GM10248 (cell line): ENCODE results near the gene RHEB.

Experiments
- CTCF ChIA-PET: fragments of 300-600 bp; sonication (Branson Sonifier 250); formaldehyde crosslinking; extraction: SDS; loops from one replicate; lab custom pipeline; 2021; ENCODE audit warnings: antibody characterized with exemption; lab: Yijun Ruan, JAX
- POLR2A ChIA-PET: fragments of 350-650 bp; sonication (Branson Sonifier 250); formaldehyde crosslinking; extraction: SDS; loops from one replicate; lab custom pipeline; 2020; ENCODE audit warnings: antibody characterized with exemption; lab: Yijun Ruan, JAX
- DNase-seq: peaks from one replicate; pipeline ENCODE4 v3.0.0; 2012; ENCODE audit errors: extremely low spot score
- TF ChIP-seq, protein P1 (sequence below): IDR thresholded peaks from 2 replicates; pipeline ENCODE4 v1.5.1; 2012; ENCODE audit warnings: mild to moderate bottlenecking, low read depth; ENCODE audit errors: extremely low read depth, missing control alignments, control extremely low read depth

RHEB gene

DNA sequence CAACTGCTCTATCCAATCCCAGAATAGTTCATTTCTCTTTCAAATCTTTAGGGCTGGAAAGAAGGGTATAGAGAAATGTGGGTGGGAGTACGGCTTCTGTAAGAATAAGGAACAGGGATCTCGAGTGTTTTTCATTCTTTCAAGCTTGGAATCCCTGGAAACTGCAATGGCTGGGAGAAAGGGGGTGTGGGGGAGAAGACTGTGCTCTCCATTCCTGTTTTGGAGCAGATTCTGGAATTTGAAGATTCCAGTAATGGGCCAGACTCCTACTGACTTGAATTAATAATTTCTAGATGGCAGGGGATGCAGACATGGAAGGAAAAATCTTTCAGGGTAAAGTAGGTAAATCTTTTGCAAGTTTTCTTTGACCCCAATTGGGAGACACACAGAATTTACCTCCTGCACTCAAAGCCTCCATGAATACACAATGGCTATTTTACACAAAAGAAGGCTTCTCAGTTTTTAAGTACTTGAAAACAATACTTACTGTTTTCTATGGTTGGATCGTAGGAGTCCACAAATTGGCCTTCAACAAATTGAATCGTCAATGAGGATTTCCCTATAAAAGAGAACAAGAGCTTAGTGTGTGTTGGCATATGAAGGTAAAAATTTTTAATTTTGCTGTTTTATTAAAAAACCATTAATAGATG is 29.1 kb downstream of the RHEB start:
- no peak for DNase-seq
- CTCF ChIA-PET, result interaction anchor here (1.1 to 2.2 kb wide), 7 partner anchors 8 to 269 kb away, joined by 3 to 10 read pairs (median 4); no protein-coding TSS in a partner anchor
- TF ChIP-seq, protein P1, sequence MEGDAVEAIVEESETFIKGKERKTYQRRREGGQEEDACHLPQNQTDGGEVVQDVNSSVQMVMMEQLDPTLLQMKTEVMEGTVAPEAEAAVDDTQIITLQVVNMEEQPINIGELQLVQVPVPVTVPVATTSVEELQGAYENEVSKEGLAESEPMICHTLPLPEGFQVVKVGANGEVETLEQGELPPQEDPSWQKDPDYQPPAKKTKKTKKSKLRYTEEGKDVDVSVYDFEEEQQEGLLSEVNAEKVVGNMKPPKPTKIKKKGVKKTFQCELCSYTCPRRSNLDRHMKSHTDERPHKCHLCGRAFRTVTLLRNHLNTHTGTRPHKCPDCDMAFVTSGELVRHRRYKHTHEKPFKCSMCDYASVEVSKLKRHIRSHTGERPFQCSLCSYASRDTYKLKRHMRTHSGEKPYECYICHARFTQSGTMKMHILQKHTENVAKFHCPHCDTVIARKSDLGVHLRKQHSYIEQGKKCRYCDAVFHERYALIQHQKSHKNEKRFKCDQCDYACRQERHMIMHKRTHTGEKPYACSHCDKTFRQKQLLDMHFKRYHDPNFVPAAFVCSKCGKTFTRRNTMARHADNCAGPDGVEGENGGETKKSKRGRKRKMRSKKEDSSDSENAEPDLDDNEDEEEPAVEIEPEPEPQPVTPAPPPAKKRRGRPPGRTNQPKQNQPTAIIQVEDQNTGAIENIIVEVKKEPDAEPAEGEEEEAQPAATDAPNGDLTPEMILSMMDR, result no peak
- POLR2A ChIA-PET, result no interaction called here

DNA sequence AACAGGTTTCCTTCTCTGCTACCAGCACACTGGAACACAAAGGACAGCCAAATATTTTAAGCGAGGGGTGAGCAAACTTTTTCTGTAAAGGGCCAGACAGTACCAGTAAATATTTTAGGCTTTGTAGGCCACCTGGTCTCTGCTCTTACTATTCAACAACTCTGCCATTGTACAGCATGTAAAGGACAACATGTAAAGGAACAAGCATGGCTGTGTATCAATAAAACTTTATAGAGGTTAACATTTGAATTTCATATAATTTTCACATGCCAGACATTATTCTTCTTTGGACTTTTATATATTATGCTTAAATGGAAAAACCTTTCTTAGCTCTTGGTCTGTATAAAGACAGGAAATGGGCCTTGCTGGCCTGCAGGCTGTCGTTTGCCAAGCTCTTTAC is 30.2 kb downstream of the RHEB start:
- POLR2A ChIA-PET, result interaction anchor here (0.5 kb wide), 1 partner anchor 15 kb away, joined by 6 read pairs; no protein-coding TSS in a partner anchor

DNA sequence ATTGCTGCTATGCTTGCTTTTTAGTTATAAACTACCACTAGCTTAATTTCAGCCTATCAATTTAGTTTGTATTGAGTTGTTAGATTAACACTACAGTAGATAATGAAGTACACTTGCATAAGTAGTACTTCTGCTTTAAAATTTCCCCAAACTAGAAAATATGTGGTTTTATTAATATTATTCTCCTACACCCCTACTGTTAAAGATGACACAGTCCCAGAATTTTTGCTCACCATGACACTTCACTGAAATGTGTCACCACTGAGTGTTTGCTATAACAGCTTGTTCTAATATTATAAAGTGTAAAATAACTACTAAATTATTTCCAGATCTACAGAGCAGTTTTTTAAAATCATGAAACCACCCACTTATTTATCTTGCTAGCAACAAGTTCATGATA is 31.6 kb downstream of the RHEB start:
- TF ChIP-seq, protein P1, result no peak
- CTCF ChIA-PET, result interaction anchor here (1.0 to 2.6 kb wide), 7 partner anchors 10 to 39 kb away, joined by 3 to 11 read pairs (median 4); no protein-coding TSS in a partner anchor
- POLR2A ChIA-PET, result no interaction called here
- no peak for DNase-seq

More for the DNA sequence above, 30.2 kb downstream of the RHEB start:
- TF ChIP-seq, protein P1, result no peak
- DNase-seq, result no peak
- CTCF ChIA-PET, result interaction anchor here (1.1 to 2.6 kb wide), 4 partner anchors 12 to 142 kb away, joined by 3 to 11 read pairs (median 4); no protein-coding TSS in a partner anchor

DNA sequence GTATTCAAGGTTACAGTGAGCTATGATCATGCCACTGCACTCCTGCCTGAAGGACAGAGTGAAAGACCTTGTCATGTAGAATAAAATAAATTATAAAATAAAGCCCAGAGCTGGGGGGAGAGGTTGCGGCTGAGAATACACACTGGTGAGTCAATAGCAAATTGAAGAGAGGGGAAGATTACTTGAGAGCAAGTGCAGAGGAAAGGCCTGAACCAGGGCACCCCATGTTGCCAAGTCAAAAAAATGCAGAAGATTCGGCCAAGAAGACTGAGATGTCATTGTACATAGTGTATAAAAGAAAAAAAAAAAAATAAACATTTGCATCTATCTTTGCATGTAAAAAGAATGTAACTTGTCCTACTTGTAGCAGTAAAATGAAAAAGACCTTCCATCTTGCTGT is 32.5 kb downstream of the RHEB start:
- ChIA-PET CTCF (interaction anchor here (1.3 to 2.6 kb wide), 4 partner anchors 10 to 38 kb away, joined by 3 to 11 read pairs (median 4); no protein-coding TSS in a partner anchor), POLR2A (no interaction called here)
- no peak for DNase-seq
- TF ChIP-seq, protein P1, result no peak

DNA sequence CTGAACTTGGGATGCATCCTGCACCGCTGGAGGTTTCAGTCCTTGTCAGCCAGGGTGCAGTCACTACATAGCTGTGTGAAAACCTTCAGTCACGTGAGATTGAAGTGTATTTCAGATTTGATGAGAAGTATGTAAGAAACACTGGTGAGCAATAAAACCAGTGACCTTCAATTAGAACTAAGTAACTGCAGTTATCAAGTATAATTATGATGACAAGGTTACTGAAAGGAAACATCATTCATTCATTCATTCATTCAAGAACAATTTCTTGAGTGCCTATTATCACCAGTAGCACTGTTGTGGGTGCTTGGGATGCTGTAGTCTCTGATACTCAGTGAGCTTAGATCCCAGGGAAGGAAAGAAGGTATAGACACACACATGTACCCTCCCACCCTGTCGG is 33.6 kb downstream of the RHEB start:
- ChIA-PET POLR2A (no interaction called here), CTCF (interaction anchor here (1.1 to 5.3 kb wide), 4 partner anchors 11 to 31 kb away, joined by 3 to 23 read pairs (median 6); no protein-coding TSS in a partner anchor)
- TF ChIP-seq, protein P1, result no peak
- DNase-seq, result no peak

DNA sequence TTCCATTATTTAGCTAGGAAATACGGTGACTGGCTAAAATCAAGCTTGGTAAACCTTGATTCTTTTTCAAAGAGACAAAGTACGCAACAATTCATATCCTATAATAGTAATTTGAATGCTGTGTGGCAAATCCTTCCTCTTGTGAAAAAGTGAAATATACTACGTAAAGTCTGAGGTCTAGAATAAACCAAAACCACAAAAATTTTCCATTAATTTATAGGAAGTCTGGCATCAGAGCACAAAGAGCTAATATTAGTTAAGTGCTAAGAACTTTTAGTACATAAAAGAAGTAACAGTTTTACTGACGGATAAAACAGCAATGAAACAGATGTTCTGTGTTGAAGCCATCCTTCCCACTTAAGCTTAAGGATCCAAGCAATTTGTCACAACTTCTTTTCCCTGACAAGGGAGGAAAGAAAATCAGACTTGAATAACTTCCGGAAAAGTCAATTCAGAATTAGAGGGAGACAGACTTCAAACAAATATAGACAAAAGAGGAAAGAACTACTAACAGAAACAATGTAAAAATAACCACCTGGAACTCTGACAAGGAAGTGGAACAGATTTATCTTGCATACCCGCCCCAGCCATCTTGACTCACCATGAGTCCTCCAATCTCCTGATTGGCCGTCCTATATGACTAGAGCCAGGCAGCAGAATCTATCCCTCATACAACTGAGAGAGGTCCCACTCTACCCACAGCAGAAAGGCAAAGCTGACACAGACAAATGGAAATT is 34.6 kb downstream of the RHEB start:
- TF ChIP-seq, protein P1, result no peak
- CTCF ChIA-PET, result interaction anchor here (1.1 to 5.3 kb wide), 7 partner anchors 10 to 37 kb away, joined by 4 to 23 read pairs (median 4); no protein-coding TSS in a partner anchor
- DNase-seq, result no peak
- POLR2A ChIA-PET, result no interaction called here
